ENCODE results near the gene SLC9B2.

Gene SLC9B2

GRCh38 chr4:103019308-103020124 is 57.0 kb downstream of the SLC9B2 start, which contains the start of gene SLC9B1 (continued):
- TF ChIP-seq ZNF518A (tag by site-specific recombination; conservative IDR thresholded peaks at IDR 0.05; ENCODE audit: low read depth) (peak; percentile 54; the same call in 1 of the 2 replicates), ZBTB20 (tag by site-specific recombination; IDR thresholded peaks at IDR 0.05) (peak; percentile 97), ZNF645 (tag by site-specific recombination; IDR thresholded peaks at IDR 0.05) (no peak), ZNF837 (tag by site-specific recombination; IDR thresholded peaks at IDR 0.05) (no peak), ZNF544 (tag by site-specific recombination; IDR thresholded peaks at IDR 0.05) (no peak), ZNF777 (tag by site-specific recombination; IDR thresholded peaks at IDR 0.05; ENCODE audit: borderline replicate concordance) (no peak), PRDM10 (tag by site-specific recombination; IDR thresholded peaks at IDR 0.05) (peak; percentile 91), ZNF692 (tag by site-specific recombination; IDR thresholded peaks at IDR 0.05) (0 out of 2 replicates have a peak, but pooled peaks have one; percentile 17), ZNF433 (tag by site-specific recombination; IDR thresholded peaks at IDR 0.05; ENCODE audit: low read depth) (no peak), ZNF341 (tag by site-specific recombination; IDR thresholded peaks at IDR 0.05; ENCODE audit: low read depth) (peak; percentile 95), ZBTB44 (tag by site-specific recombination; IDR thresholded peaks at IDR 0.05) (no peak), BCL11B (tag by site-specific recombination; IDR thresholded peaks at IDR 0.05; ENCODE audit: low read depth) (0 out of 2 replicates have a peak, but pooled peaks have one; percentile 66), ZNF311 (tag by site-specific recombination; IDR thresholded peaks at IDR 0.05; ENCODE audit: borderline replicate concordance) (no peak), SCRT2 (tag by site-specific recombination; IDR thresholded peaks at IDR 0.05) (no peak), ZNF274 (IDR thresholded peaks at IDR 0.05; ENCODE audit: low read length) (no peak), ZNF274 (tag by site-specific recombination; IDR thresholded peaks at IDR 0.05; ENCODE audit: borderline replicate concordance) (no peak), ZNF26 (tag by site-specific recombination; IDR thresholded peaks at IDR 0.05) (no peak), ZNF529 (tag by site-specific recombination; IDR thresholded peaks at IDR 0.05; ENCODE audit: insufficient replicate concordance) (no peak), ZNF768 (tag by site-specific recombination; IDR thresholded peaks at IDR 0.05) (no peak), ZNF37A (tag by site-specific recombination; IDR thresholded peaks at IDR 0.05) (no peak), PRDM6 (tag by site-specific recombination; IDR thresholded peaks at IDR 0.05) (no peak), KLF7 (tag by site-specific recombination; IDR thresholded peaks at IDR 0.05; ENCODE audit: borderline replicate concordance) (no peak; the same call in 1 of the 2 replicates)

Measured in HEK293 (cell line).